ENCODE results near the gene CTAGE6.
"Not testable (repeated sequence)": the region's sequence is repeated elsewhere in the genome, so short reads cannot be mapped to it uniquely, and the experiment has no call there.

Gene CTAGE6

GRCh38 chr7:143714581-143715454 lies 42.7 kb downstream of the CTAGE6 start:
- not testable (repeated sequence) for DNase-seq

GRCh38 chr7:143712381-143712780 lies 45.1 kb downstream of the CTAGE6 start:
- DNase-seq = not testable (repeated sequence)

- not testable (repeated sequence) for DNase-seq
Observed at GRCh38 chr7:143711727-143712324, 45.7 kb downstream of the CTAGE6 start.

- not testable (repeated sequence) for DNase-seq
Observed at GRCh38 chr7:143709895-143710294, 47.6 kb downstream of the CTAGE6 start.

Data from activated CD4-positive, alpha-beta T cell treated with anti-CD3 and anti-CD28 coated beads for 4 hours (primary cell).